OCI-LY7 (cell line): ENCODE data around the gene PDLIM3. TPM values are rescaled to one million over a fixed set of nuclear protein-coding genes. Genes with fewer than 3 reads are reported as not detected.

Source experiments
- BruUV-seq: library from RNA; stranded (reverse); fragments of 400-500 nt; replicated peaks from 2 replicates; lab custom pipeline; 2021; lab: Mats Ljungman, UMichigan
- CTCF ChIA-PET: fragments of 300-600 bp; sonication (Branson Sonifier 250); formaldehyde crosslinking; loops from one replicate; lab custom pipeline; 2022; ENCODE audit warnings: antibody characterized with exemption; ENCODE audit not compliant: unreplicated experiment; lab: Charles Lee
- POLR2A ChIA-PET: fragments of 300-600 bp; sonication (Branson Sonifier 250); formaldehyde crosslinking; loops from one replicate; lab custom pipeline; 2022; ENCODE audit warnings: antibody characterized with exemption; lab: Charles Lee
- DNase-seq: peaks from one replicate; pipeline ENCODE4 v3.0.0-alpha.2; 2015; ENCODE audit warnings: low spot score
- H2AFZ ChIP-seq: fragments of 200-600 bp; sonication (generic), shearing (Covaris generic); 2 replicates; pipeline ENCODE4 v1.6.1; 2014; ENCODE audit warnings: mild to moderate bottlenecking, antibody characterized with exemption, low read length, moderate library complexity
- H3K27ac ChIP-seq: fragments of 200-600 bp; sonication (generic); 2 replicates; pipeline ENCODE4 v1.5.1; 2014; ENCODE audit warnings: mixed run types, low read depth, mild to moderate bottlenecking, moderate library complexity, low read length, inconsistent platforms; ENCODE audit not compliant: poor library complexity, severe bottlenecking
- H3K36me3 ChIP-seq: fragments of 200-600 bp; sonication (generic); 2 replicates; pipeline ENCODE4 v1.6.1; 2014; ENCODE audit warnings: mild to moderate bottlenecking, antibody characterized with exemption, low read length, moderate library complexity, mixed read lengths; ENCODE audit not compliant: insufficient read depth
- H3K4me1 ChIP-seq: fragments of 200-600 bp; sonication (generic); 2 replicates; pipeline ENCODE4 v1.5.1; 2014; ENCODE audit warnings: mild to moderate bottlenecking, low read length; ENCODE audit not compliant: insufficient read depth, poor library complexity, severe bottlenecking
- H3K4me2 ChIP-seq: fragments of 200-600 bp; sonication (generic); 2 replicates; pipeline ENCODE4 v1.6.1; 2014; ENCODE audit warnings: mild to moderate bottlenecking, low read length
- H3K4me3 ChIP-seq: fragments of 200-600 bp; sonication (generic); 2 replicates; pipeline ENCODE4 v1.5.1; 2014; ENCODE audit warnings: mild to moderate bottlenecking, low read depth, low read length; ENCODE audit not compliant: poor library complexity, severe bottlenecking
- H3K79me2 ChIP-seq: fragments of 200-600 bp; sonication (generic); 2 replicates; pipeline ENCODE4 v1.6.1; 2016; ENCODE audit warnings: low read depth, mild to moderate bottlenecking, low read length, moderate library complexity, mixed read lengths; ENCODE audit not compliant: insufficient read depth
- H3K9me2 ChIP-seq: fragments of 200-600 bp; sonication (generic); 2 replicates; pipeline ENCODE4 v1.6.1; 2016; ENCODE audit warnings: mild to moderate bottlenecking, low read length, mixed read lengths; ENCODE audit not compliant: insufficient read depth
- H3K9me3 ChIP-seq: fragments of 200-600 bp; sonication (generic); 2 replicates; pipeline ENCODE4 v1.6.1; 2014; ENCODE audit warnings: mild to moderate bottlenecking, mixed run types, low read length, mixed read lengths
- H4K20me1 ChIP-seq: fragments of 200-600 bp; sonication (generic); 2 replicates; pipeline ENCODE4 v1.6.1; 2014; ENCODE audit warnings: mild to moderate bottlenecking, antibody characterized with exemption, low read length, moderate library complexity, mixed read lengths; ENCODE audit not compliant: insufficient read depth
- CTCF ChIP-seq: fragments of 200-600 bp; sonication (generic); conservative IDR thresholded peaks from 2 replicates; pipeline ENCODE4 v1.5.1; 2014; ENCODE audit warnings: mild to moderate bottlenecking, antibody characterized with exemption, low read length, moderate library complexity, mixed read lengths
- EZH2phosphoT487 ChIP-seq: fragments of 200-600 bp; sonication (generic); IDR thresholded peaks from 2 replicates; pipeline ENCODE4 v1.6.1; 2018; ENCODE audit warnings: low read depth, borderline replicate concordance, mild to moderate bottlenecking, mixed run types, antibody characterized with exemption, low read length, moderate library complexity, mixed read lengths
- intact Hi-C: fragments of 100-400 bp; cut with micrococcal nuclease; formaldehyde crosslinking; loops from one replicate; pipeline ENCODE4 v1.10.0; 2022; ENCODE audit not compliant: unreplicated experiment
- total RNA-seq, 2 experiments: library from RNA; depleted of rRNA in 1 of 2; stranded (reverse); fragments of >200 nt in 1 of 2; shearing (Covaris generic) in 1 of 2; gene quantifications; 2 replicates each; pipeline ENCODE4 v1.2.3, GENCODE V29; 2014 to 2022

Gene PDLIM3
- total RNA-seq, 2 experiments from 2014 or later = 0.03 TPM; not detected in 1

- H3K27ac ChIP-seq = no peak overlapping the region
- H3K36me3 ChIP-seq = no peaks in the 10 kb centered on the region
- POLR2A ChIA-PET = interaction anchor here (1.9 kb wide), 1 partner anchor 11 kb away, joined by 5 read pairs; no protein-coding TSS in a partner anchor
- 0 out of 2 replicates have a peak, but pooled peaks cover 6% of the 10 kb centered on the region for H3K9me3 ChIP-seq
- intact Hi-C loops = no loop called here
- no peak overlapping the region for H3K4me2 ChIP-seq
- H4K20me1 ChIP-seq = no peaks in the 10 kb centered on the region
- no peak for DNase-seq
- no peak overlapping the region for H2AFZ ChIP-seq
- BruUV-seq = no TSS peak
- no peaks in the 10 kb centered on the region for H3K4me1 ChIP-seq
- no peak for TF ChIP-seq CTCF
- no peak for TF ChIP-seq EZH2phosphoT487
- H3K4me3 ChIP-seq = no peak overlapping the region
- no peaks in the 10 kb centered on the region for H3K9me2 ChIP-seq
- CTCF ChIA-PET = no interaction called here
- H3K79me2 ChIP-seq = no peaks in the 10 kb centered on the region
Measured at GRCh38 chr4:185522451-185522850, 12.9 kb downstream of the PDLIM3 start.

GRCh38 chr4:185520119-185520518 is 15.2 kb downstream of the PDLIM3 start:
- Histone ChIP-seq H2AFZ (no peak overlapping the region), H3K4me3 (no peak overlapping the region), H3K4me2 (no peak overlapping the region), H3K9me3 (no peaks in the 10 kb centered on the region), H3K79me2 (no peaks in the 10 kb centered on the region), H3K36me3 (no peaks in the 10 kb centered on the region), H4K20me1 (no peaks in the 10 kb centered on the region), H3K4me1 (no peaks in the 10 kb centered on the region), H3K9me2 (no peaks in the 10 kb centered on the region), H3K27ac (no peak overlapping the region)
- ChIA-PET CTCF (no interaction called here), POLR2A (interaction anchor here (1.3 kb wide), 1 partner anchor 12 kb away, joined by 3 read pairs; no protein-coding TSS in a partner anchor)
- intact Hi-C loops = no loop called here
- TF ChIP-seq CTCF = no peak
- no peak for TF ChIP-seq EZH2phosphoT487
- DNase-seq = no peak
- no TSS peak for BruUV-seq

- no peak overlapping the region for H3K4me3 ChIP-seq
- TF ChIP-seq CTCF = no peak
- TF ChIP-seq EZH2phosphoT487 = no peak
- no peaks in the 10 kb centered on the region for H3K4me1 ChIP-seq
- DNase-seq = no peak
- no peak overlapping the region for H3K27ac ChIP-seq
- no peaks in the 10 kb centered on the region for H3K79me2 ChIP-seq
- POLR2A ChIA-PET = interaction anchor here (0.6 to 4.2 kb wide), 6 partner anchors 10 to 359 kb away, joined by 3 to 23 read pairs (median 4); no protein-coding TSS in a partner anchor
- H3K4me2 ChIP-seq = no peak overlapping the region
- no peaks in the 10 kb centered on the region for H4K20me1 ChIP-seq
- no peak overlapping the region for H2AFZ ChIP-seq
- CTCF ChIA-PET = no interaction called here
- intact Hi-C loops = no loop called here
- no peaks in the 10 kb centered on the region for H3K36me3 ChIP-seq
- H3K9me3 ChIP-seq = no peaks in the 10 kb centered on the region
- no TSS peak for BruUV-seq
- H3K9me2 ChIP-seq = no peaks in the 10 kb centered on the region
Measured at GRCh38 chr4:185518494-185518893, 16.8 kb downstream of the PDLIM3 start.
